Measurements from ENCODE around the gene RBMS1.

DNA sequence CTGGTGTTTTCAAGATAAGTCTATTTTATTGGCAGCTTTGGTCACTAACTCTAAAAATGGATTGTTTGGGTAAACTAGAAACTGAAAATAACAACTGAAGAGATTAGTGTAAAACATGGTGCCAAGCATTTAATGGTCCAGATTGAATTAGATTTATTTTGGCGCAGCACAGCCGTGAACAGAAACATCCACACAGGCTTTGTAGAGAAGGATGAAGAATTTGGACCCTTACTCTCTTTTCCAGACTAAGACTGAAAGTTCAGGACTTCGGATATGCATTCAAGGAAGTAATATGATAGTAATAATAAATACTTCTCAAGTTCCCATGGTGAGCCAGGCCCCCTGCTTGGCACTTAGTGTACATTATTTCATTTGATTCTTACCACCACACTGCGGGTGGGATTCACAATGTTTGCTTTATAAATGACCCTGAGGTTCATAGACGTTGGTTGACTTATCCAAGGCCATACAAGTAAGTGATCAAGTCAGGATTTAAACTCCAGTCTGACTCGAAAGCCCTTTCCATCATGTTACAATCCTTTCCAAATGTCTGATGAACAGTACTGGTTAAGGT, 239.3 kb downstream of the RBMS1 start:
- TF ChIP-seq, protein P1, sequence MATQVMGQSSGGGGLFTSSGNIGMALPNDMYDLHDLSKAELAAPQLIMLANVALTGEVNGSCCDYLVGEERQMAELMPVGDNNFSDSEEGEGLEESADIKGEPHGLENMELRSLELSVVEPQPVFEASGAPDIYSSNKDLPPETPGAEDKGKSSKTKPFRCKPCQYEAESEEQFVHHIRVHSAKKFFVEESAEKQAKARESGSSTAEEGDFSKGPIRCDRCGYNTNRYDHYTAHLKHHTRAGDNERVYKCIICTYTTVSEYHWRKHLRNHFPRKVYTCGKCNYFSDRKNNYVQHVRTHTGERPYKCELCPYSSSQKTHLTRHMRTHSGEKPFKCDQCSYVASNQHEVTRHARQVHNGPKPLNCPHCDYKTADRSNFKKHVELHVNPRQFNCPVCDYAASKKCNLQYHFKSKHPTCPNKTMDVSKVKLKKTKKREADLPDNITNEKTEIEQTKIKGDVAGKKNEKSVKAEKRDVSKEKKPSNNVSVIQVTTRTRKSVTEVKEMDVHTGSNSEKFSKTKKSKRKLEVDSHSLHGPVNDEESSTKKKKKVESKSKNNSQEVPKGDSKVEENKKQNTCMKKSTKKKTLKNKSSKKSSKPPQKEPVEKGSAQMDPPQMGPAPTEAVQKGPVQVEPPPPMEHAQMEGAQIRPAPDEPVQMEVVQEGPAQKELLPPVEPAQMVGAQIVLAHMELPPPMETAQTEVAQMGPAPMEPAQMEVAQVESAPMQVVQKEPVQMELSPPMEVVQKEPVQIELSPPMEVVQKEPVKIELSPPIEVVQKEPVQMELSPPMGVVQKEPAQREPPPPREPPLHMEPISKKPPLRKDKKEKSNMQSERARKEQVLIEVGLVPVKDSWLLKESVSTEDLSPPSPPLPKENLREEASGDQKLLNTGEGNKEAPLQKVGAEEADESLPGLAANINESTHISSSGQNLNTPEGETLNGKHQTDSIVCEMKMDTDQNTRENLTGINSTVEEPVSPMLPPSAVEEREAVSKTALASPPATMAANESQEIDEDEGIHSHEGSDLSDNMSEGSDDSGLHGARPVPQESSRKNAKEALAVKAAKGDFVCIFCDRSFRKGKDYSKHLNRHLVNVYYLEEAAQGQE (IDR thresholded peaks at IDR 0.05; ENCODE audit: borderline replicate concordance), result no peak
- TF ChIP-seq, protein P2, sequence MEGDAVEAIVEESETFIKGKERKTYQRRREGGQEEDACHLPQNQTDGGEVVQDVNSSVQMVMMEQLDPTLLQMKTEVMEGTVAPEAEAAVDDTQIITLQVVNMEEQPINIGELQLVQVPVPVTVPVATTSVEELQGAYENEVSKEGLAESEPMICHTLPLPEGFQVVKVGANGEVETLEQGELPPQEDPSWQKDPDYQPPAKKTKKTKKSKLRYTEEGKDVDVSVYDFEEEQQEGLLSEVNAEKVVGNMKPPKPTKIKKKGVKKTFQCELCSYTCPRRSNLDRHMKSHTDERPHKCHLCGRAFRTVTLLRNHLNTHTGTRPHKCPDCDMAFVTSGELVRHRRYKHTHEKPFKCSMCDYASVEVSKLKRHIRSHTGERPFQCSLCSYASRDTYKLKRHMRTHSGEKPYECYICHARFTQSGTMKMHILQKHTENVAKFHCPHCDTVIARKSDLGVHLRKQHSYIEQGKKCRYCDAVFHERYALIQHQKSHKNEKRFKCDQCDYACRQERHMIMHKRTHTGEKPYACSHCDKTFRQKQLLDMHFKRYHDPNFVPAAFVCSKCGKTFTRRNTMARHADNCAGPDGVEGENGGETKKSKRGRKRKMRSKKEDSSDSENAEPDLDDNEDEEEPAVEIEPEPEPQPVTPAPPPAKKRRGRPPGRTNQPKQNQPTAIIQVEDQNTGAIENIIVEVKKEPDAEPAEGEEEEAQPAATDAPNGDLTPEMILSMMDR (IDR thresholded peaks at IDR 0.05; ENCODE audit: poor library complexity, severe bottlenecking), result no peak
- no peak for TF ChIP-seq MXI1 (conservative IDR thresholded peaks at IDR 0.05; ENCODE audit: poor library complexity, severe bottlenecking)

Data from neural cell (in vitro differentiated cells).